KOPT-K1 (cell line): Measurements from ENCODE around the gene ZKSCAN3.
A peak's percentile ranks its signal among the peaks of the same experiment; 100 is the strongest.

ENCODE experiments used
- H3K27ac ChIP-seq: fragments of 200-600 bp; sonication (generic); 2 replicates; pipeline ENCODE4 v1.5.1; 2016; ENCODE audit warnings: antibody characterized with exemption, mild to moderate bottlenecking, low read depth, low read length; ENCODE audit not compliant: poor library complexity, severe bottlenecking
- H3K36me3 ChIP-seq: fragments of 200-600 bp; sonication (generic); 2 replicates; pipeline ENCODE4 v1.5.1; 2017; ENCODE audit warnings: antibody characterized with exemption, mild to moderate bottlenecking, low read length, moderate library complexity; ENCODE audit not compliant: insufficient read depth
- H3K9me3 ChIP-seq: fragments of 200-600 bp; sonication (generic); 2 replicates; pipeline ENCODE4 v1.5.1; 2017; ENCODE audit warnings: antibody characterized with exemption, low read length, mild to moderate bottlenecking; ENCODE audit not compliant: insufficient read depth, poor library complexity, severe bottlenecking

The ZKSCAN3 gene

DNA sequence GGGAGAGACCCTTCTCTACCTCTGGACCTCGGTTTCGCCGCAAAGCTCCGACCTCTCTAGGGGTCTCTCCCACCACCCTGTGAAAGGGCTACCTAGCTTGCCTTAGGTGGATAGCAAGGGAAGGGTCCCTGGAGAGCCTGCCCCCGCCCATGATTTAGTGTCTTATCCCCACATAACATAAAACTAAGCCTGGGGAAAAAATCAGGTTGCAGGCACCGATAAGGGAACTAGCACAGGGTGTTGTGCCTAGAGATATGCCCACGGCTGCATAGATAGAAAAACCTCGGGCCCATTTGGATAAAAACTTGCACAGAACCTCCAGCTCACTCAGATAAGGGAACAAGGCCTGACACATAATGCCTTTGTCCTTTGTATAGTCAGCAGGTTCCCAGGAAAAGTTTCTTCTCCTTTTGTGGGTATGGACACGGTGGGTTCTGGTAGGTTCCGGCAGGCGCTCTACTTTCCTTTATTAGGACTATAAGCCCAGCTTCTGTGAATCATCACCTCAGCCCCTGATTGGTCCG lies 14.6 kb upstream of the ZKSCAN3 start:
- Histone ChIP-seq H3K36me3 (no peaks in the 10 kb centered on the region), H3K27ac (peak overlapping the region; percentile 82), H3K9me3 (peaks cover 5% of the 10 kb centered on the region)

- H3K36me3 ChIP-seq = no peaks in the 10 kb centered on the region
- peaks cover 9% of the 10 kb centered on the region for H3K9me3 ChIP-seq
- peak within 1 kb of the TSS; percentile 82 for H3K27ac ChIP-seq
These were observed 14.0 kb upstream of the ZKSCAN3 start, which contains the start of gene ZSCAN31 for GRCh38 chr6:28335564-28336283. Gene ZSCAN31 (minus strand): TSS chr6:28336148. CDS start chr6:28329683, 6,465 bp downstream.

- H3K9me3 ChIP-seq = peaks cover 9% of the 10 kb centered on the region
- no peaks in the 10 kb centered on the region for H3K36me3 ChIP-seq
- H3K27ac ChIP-seq = peak overlapping the region; percentile 82
These were observed 13.2 kb upstream of the ZKSCAN3 start for GRCh38 chr6:28336284-28337120.

GRCh38 chr6:28337121-28337520 lies 12.6 kb upstream of the ZKSCAN3 start:
- H3K27ac ChIP-seq = peak overlapping the region; percentile 82

GRCh38 chr6:28340310-28341095 lies 9.2 kb upstream of the ZKSCAN3 start:
- Histone ChIP-seq H3K27ac (no peak overlapping the region), H3K9me3 (peaks cover 9% of the 10 kb centered on the region), H3K36me3 (no peaks in the 10 kb centered on the region)

More at GRCh38 chr6:28337121-28337520, 12.6 kb upstream of the ZKSCAN3 start:
- no peaks in the 10 kb centered on the region for H3K36me3 ChIP-seq
- H3K9me3 ChIP-seq = peaks cover 9% of the 10 kb centered on the region

DNA sequence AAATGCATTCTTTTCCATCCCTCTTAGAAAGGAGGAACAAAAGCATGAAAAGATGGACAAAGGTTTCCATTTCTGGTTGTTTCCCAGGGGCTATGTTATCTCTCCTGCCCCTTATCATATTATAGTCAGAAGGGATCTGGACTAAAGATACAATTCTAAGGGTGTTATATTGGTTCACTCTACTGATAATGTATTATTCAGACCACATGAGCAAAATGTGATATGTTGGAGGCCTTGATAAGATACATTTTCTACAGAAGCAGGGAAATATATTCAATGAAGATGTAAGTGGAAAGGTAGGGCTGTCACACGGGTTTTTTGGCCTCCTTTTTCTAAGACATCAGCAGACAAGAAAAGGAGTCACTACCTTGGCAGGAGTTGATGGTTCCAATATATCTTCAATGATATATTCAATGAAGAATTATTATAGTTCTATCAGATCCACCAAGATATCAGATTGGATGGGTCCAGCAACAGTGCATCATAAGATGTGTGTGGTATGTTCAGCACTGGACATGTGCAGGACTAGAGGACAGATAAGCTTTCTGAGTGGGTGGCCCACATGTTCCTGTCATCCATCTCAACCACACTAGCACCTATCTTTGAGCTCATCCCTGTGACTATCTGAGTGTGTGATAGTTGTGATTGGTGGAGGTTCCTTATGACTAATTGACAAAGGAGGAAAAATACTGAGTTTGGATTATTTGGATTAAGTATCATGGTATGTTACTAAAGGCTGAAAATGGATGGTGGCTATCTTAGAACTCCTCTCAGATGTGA lies 5.7 kb upstream of the ZKSCAN3 start:
- H3K27ac ChIP-seq = no peak overlapping the region
- peaks cover 9% of the 10 kb centered on the region for H3K9me3 ChIP-seq
- no peaks in the 10 kb centered on the region for H3K36me3 ChIP-seq

GRCh38 chr6:28345201-28345600 lies 4.5 kb upstream of the ZKSCAN3 start:
- H3K9me3 ChIP-seq = peaks cover 3% of the 10 kb centered on the region
- no peak overlapping the region for H3K27ac ChIP-seq
- H3K36me3 ChIP-seq = no peaks in the 10 kb centered on the region

DNA sequence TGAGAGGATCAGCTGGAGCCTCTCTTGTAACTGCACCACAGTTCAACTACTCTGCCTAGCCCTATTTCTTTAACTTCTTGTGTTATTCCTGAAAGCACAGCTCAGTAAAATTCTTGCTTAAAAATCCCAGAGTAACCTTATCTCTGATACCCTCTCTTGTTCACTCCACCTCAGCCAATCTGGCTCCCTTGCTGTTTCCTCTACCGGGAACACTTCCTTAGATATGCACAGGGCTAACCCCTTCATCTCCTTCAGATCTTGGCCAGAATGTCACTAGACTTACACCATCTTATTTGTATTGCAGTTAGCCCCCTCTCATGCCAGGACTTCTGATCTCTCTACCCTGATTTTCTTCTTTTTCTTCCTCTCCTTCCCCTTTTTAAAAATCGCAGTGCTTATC lies 2.6 kb upstream of the ZKSCAN3 start:
- Histone ChIP-seq H3K27ac (no peak overlapping the region), H3K9me3 (no peaks in the 10 kb centered on the region), H3K36me3 (no peaks in the 10 kb centered on the region)

- Histone ChIP-seq H3K36me3 (no peaks in the 10 kb centered on the region; the same call in 1 of the 2 replicates), H3K27ac (peak overlapping the region; percentile 76), H3K9me3 (no peaks in the 10 kb centered on the region)
These were observed 329 bp upstream of the ZKSCAN3 start for GRCh38 chr6:28349344-28349891.

DNA sequence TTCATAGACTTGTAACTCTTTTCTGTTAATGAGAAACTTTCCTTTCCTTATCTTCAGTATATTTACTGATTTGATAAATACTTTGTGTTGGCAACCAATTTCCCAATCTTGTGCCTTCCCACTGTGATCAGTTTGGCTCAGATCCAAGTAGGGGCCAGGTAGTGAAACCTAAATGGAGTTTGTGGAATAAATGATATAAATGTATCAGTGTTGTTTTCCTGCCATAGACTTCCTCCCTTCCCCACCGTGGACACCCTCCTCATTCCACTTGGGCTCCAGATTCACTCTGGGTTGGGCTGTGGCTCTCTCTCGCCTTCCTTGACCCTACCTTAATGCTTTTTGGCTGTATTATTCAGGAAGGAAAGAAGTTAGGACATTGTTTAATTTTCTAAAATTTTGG lies 1.3 kb downstream of the ZKSCAN3 start:
- H3K9me3 ChIP-seq = no peaks in the 10 kb centered on the region
- no peak overlapping the region for H3K27ac ChIP-seq
- no peaks in the 10 kb centered on the region; the same call in 1 of the 2 replicates for H3K36me3 ChIP-seq

DNA sequence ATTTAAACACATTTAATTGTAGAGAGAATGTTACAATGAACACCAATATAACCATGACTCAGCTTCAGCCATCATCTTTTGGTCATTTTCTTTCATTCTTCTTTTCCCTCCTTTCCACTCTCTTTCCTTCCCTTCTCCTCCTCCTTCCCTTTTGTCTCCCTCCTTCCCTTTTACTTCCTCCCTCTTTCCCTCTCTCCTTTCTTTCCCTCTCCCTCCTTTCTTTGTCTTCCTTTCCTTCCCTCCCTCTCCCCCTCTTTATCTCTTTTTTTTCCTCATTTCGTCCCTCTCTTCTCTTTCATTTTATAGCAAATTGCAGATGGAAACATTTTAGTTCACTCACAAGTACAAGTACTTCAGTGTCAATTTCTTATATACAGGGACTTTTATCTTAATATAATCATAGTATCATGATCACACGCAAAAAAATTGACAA lies 1.8 kb downstream of the ZKSCAN3 start:
- no peak overlapping the region for H3K27ac ChIP-seq
- H3K9me3 ChIP-seq = no peaks in the 10 kb centered on the region
- H3K36me3 ChIP-seq = no peaks in the 10 kb centered on the region; the same call in 1 of the 2 replicates

GRCh38 chr6:28353356-28353755 lies 3.6 kb downstream of the ZKSCAN3 start:
- Histone ChIP-seq H3K36me3 (no peaks in the 10 kb centered on the region; the same call in 1 of the 2 replicates), H3K27ac (no peak overlapping the region), H3K9me3 (no peaks in the 10 kb centered on the region)

GRCh38 chr6:28353981-28354676 lies 4.4 kb downstream of the ZKSCAN3 start:
- H3K36me3 ChIP-seq = no peaks in the 10 kb centered on the region; the same call in 1 of the 2 replicates
- no peaks in the 10 kb centered on the region for H3K9me3 ChIP-seq
- H3K27ac ChIP-seq = no peak overlapping the region
